Neural progenitor cell (in vitro differentiated cells): ENCODE data around the gene TTC19.

Experiments
- CTCF ChIP-seq: fragments of 200-600 bp; sonication (generic); IDR thresholded peaks from 2 replicates; pipeline ENCODE4 v1.5.1; 2017; ENCODE audit warnings: antibody characterized with exemption, mild to moderate bottlenecking
- EZH2 ChIP-seq: fragments of 200-600 bp; sonication (generic); IDR thresholded peaks from 2 replicates; pipeline ENCODE4 v1.6.1; 2017; ENCODE audit warnings: antibody characterized with exemption, mild to moderate bottlenecking, moderate library complexity

GRCh38 chr17:15973834-15974233, 25.8 kb upstream of the TTC19 start:
- no peak for TF ChIP-seq EZH2
- TF ChIP-seq CTCF, result no peak
